Measurements from ENCODE around the gene ANK3.

ANK3 gene

GRCh38 chr10:60209874-60210570 is 179.7 kb downstream of the ANK3 start:
- no peak for DNase-seq

DNA sequence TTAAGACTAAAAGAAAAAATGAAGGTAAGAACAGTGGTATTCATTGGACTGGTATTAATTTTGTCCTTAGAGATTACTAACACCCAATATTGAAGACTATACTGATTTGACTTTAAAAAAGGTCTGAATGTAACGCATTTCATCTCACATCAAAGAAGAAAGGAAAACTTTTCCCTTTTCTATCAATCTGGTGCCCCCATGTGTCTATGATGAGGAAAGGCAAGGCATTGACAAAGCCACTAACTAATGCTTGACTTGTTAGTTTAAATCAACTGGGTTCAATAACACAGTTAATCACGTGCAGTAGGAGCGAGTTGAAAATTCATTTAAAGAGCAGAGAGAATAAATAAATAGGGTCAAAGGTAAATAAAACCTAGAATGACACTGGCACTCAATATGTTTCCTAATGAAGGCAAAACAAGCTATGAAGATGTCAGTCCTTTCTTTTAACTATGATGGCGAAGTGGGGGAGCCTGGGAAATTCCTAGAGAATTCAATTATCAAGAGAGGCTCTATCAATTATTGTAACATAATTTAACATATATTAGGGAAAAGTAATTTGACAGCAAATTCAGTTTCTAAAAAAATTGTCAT is 180.9 kb downstream of the ANK3 start:
- peak; percentile 2 for DNase-seq

DNA sequence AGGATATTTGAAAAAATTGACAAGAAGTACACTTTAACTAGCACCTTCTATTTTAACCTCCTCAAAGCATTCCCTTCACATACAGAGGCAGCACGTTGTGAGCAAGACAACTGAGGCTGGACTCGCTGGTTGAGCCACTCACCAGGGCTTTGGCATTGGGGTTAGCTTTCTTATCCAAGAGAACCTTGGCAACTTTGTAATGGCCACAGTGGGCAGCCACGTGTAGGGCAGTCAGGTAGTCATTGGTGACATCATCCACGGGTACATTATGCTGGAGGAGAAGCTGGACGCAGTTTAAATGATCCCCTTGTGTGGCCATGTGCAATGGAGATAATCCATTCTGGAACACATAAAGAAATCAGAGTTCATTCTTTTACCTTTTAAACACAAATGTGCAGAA is 181.8 kb downstream of the ANK3 start:
- no peak for DNase-seq

- no peak for DNase-seq
These were observed 182.9 kb downstream of the ANK3 start for GRCh38 chr10:60206735-60207134.

- no peak for DNase-seq
These were observed 183.9 kb downstream of the ANK3 start for GRCh38 chr10:60205741-60206140.

DNA sequence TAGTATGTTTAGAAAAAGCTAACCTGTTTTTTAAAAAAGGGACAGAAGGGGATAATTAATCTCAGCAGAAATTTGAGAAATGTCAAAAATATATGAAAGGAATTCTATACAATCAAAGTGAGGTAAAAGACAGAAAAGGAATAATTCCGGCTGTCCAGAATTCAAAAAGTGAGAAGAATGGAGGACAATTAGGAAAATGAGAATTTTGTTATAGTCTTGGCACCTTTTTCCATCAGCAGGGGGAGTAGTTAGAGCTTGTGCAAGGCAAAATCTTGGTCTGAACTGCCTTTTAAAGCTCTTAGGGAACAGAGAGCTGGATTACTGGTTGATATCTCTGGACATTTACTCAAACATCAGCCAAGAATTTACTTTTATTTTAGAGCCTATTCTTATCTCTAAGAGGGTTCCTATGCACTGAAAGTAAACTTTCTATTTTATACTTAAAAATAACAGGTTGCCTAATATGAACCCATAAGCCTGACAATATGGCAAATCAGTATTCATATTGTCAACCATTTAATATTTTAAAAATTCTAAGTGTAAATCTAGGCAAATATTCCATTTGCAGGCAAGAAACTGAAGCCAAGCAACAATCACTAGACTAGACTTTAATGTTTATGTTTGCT is 185.6 kb downstream of the ANK3 start:
- DNase-seq = peak; percentile 9

DNA sequence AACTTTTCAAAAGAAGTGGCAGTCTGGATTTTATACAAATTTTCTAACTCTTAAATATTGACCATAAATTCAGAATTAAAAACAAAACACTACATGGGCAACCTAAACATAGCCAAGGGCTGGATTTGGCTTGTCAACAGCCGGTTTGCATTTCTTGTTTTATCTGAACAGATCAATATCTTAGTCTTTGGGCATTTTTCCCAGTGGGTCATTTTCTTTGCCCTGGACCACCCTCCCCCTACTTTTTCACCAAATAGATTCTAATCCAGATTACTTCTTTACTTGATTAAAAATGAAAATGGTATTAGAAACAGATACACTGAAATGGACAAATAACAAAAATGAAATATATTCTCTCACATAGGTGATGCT is 189.0 kb downstream of the ANK3 start:
- no peak for DNase-seq

DNA sequence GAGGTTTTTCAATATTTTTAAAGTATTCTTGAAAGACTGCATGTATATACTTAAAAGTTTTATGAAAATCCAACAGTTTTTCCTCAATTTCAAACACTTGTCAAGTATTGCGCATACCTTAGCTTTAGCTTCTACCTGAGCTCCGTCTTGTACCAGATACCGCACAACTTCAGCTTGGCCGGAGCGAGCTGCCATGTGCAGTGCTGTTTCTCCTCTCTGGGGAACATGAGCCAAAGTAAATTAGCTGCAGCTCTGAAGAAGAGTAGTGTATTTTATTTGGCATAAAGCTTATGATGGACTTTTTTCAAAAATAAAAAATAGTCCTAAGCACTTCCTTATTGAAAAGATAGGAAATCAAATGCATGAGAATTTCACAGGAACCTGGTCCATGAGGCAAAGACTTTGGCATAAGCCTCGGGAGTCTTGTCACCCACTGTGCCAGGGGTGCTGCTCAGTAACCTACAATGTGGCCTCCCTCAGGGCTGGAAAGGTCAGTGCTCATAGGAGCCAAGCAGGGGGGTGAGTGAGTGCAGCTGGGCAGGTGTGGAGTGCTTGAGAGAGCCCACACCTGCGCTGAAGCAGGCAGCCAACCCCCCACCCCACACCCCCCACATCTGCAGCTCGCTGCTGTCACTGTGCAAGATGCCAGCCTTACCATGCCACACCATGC is 189.5 kb downstream of the ANK3 start:
- no peak for DNase-seq

DNA sequence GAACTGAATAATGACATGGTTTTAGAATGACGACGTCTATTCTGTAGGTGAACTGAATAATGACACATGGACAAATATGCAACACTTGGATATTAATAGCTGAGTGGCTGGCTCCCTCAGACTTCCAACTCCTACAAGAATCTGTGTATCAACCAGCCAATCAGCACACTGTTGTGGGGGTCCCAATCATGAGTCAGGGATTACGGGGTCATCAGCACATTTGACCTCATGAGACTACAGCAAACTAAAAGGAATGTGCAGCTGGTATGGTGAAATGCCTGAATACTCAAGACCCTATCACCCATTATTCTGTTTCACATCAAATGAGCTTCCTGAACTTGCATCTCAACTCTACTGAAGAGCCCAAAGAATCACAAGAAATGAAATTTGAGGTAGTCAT is 192.5 kb downstream of the ANK3 start:
- no peak for DNase-seq

DNA sequence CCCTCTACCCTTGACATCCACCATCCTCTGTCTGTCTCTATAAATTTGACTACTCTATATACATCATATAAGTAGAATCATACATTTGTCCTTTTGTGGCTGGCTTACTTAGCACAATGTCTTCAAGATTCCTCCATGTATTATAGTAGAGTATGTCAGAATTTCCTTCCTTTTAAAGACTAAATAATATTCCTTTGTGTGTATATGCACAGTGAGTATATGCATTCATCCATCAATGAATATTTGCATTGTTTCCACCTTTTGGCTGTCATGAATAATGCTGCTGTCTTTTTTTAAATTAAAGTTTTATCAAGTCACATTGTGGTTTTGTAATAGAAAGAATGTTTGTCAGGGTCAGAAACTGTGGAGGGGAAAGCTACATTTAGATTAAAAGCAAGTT is 195.3 kb downstream of the ANK3 start:
- DNase-seq = no peak

DNA sequence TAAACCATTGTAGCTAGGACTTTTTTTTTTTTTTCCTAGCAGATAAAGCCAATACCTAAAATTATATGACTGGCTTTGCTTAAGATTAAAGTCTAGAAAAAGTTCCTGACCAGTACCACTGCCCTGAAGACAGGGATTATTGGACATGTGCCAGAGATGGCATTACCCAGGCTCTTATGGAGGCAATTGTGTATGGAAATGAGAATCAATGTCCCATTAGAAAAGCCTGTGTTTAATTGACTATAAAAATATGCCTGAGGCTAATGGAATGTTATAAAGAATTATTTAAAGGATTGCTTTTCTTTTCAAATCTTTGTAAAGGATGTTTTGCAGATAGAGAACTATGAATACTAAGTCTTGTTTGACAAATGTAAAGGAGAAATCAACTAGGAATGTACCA is 196.7 kb downstream of the ANK3 start:
- no peak for DNase-seq

GRCh38 chr10:60189861-60190475 is 199.7 kb downstream of the ANK3 start:
- DNase-seq = no peak

DNA sequence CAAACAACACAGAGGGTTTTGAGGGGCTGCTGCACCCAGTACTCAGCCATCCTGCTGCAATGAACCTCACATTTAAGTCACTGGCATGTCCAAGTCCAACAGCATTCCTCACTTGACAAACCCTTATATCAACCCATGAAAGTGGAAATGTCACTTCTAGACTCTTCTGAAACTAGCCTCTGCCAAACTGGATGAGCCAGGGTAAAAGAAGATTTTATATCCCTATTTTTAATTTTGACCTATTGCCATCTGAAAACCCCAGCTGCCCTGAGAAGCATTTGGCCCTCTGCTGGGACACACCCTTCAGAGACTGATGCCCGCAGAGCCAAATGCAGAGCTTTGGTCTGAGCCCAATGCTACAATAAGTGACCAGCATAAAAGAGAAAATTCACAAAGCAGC is 201.1 kb downstream of the ANK3 start:
- no peak for DNase-seq

- DNase-seq = no peak
These were observed 202.0 kb downstream of the ANK3 start for GRCh38 chr10:60187691-60188090.

- no peak for DNase-seq
These were observed 203.2 kb downstream of the ANK3 start for GRCh38 chr10:60186315-60187071.

GRCh38 chr10:60185421-60185820 is 204.3 kb downstream of the ANK3 start:
- DNase-seq = no peak

GRCh38 chr10:60182691-60183090 is 207.0 kb downstream of the ANK3 start:
- no peak for DNase-seq

DNA sequence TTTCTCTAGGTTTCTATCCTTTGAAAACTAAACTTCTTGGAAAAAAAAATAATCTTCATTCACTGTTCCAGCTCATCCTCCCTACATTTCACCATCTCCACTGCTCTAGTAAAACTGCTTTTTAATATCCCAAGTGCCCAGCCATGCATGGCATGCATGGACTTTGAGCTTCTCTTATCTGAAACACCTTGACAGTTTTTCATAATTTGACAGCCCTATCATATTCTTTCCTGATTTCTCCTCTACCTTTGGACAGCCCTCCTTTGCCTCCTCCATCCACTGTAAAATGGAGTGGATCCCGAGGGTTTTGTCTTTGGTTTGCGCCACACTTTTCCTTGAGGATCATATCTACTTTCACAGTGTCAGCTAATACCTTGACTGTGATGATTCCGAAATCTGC is 212.8 kb downstream of the ANK3 start:
- DNase-seq = no peak

- no peak for DNase-seq
These were observed 214.2 kb downstream of the ANK3 start for GRCh38 chr10:60175441-60175971.

DNA sequence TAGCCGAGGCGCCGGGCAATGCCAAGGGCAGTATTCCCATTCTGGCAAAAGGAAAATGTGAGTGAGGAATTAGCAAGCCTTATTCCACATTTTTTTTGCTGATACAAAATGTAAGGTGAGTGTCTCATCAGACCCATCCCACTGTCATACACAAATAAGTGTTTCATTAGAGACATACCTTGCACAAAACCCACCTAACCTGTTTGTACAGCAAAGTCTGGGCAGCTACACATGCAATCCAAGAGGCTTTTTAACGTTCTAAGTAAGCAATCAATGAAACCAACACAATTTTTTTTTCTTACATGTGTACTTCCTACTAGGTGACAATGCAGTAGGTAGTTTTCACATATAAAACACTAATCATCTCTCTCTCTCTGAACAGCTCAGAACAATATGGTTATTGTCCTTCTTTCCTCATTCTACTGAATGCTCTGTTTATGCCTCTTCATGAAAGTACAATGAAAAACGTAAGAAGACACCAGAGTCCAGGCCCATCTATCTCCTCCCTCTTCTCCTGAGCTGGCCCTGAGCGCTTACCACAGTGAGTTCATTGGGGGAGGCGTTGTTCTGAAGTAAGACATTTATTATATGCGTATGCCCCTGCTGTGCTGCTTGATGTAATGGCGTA is 217.2 kb downstream of the ANK3 start:
- no peak for DNase-seq

DNA sequence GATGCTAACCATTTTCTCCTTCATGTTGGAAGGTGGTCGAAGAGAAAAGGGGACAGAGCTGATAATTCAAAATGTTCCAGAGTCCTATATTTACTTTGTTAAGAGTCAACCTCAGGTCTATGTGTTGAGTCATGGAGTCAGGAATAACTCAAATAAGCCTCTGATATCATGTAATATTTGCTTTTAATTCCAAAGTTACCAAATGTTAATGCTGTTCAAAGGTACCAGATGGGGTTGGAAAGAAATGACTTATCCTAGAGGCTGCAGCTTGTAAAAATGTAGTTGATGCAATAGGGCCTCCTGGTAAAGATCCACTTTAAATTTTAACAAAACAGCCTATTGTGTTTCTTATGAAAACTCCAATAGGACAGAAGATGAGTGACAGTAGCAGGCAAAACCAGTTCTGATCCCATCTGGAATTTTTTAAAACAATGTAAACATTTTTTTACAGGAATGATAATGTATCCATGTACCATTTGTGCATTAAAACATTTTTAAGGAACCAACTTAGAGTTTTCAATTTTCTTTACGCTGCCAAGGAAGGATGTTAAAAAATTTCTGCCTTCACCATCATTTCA is 218.2 kb downstream of the ANK3 start:
- DNase-seq = no peak

- DNase-seq = no peak
These were observed 219.4 kb downstream of the ANK3 start for GRCh38 chr10:60170250-60170649.
